Duodenal mucosa (tissue), 2 donors: ENCODE results near the gene SLC2A5.

Source experiments
- H3K27ac ChIP-seq: one replicate; pipeline ENCODE4 v1.7.0; 2013; ENCODE audit warnings: low read depth, low read length
- H3K27me3 ChIP-seq, 2 donors: one replicate each; pipeline ENCODE4 v1.7.0; 2013; ENCODE audit warnings: low read length in 2 of 2, control low read depth in 1 of 2; ENCODE audit not compliant: insufficient read depth in 2 of 2, control insufficient read depth in 1 of 2
- H3K36me3 ChIP-seq, 2 donors: one replicate each; pipeline ENCODE4 v1.7.0; 2013; ENCODE audit warnings: low read length in 2 of 2, control low read depth in 1 of 2; ENCODE audit not compliant: insufficient read depth in 2 of 2, control insufficient read depth in 1 of 2
- H3K4me1 ChIP-seq, 2 donors: one replicate each; pipeline ENCODE4 v1.7.0; 2013; ENCODE audit warnings: low read length in 2 of 2, control low read depth in 1 of 2; ENCODE audit not compliant: insufficient read depth in 2 of 2, control insufficient read depth in 1 of 2
- H3K4me3 ChIP-seq, 2 donors: one replicate each; pipeline ENCODE4 v1.7.0; 2013; ENCODE audit warnings: low read length in 2 of 2, low read depth in 1 of 2
- H3K9ac ChIP-seq, 2 donors: one replicate each; pipeline ENCODE4 v1.7.0; 2013; ENCODE audit warnings: low read length in 2 of 2, low read depth in 1 of 2
- H3K9me3 ChIP-seq, 2 donors: one replicate each; pipeline ENCODE4 v1.7.0; 2013; ENCODE audit warnings: low read length in 2 of 2, control low read depth in 1 of 2; ENCODE audit not compliant: control insufficient read depth in 1 of 2

SLC2A5 gene, protein sequence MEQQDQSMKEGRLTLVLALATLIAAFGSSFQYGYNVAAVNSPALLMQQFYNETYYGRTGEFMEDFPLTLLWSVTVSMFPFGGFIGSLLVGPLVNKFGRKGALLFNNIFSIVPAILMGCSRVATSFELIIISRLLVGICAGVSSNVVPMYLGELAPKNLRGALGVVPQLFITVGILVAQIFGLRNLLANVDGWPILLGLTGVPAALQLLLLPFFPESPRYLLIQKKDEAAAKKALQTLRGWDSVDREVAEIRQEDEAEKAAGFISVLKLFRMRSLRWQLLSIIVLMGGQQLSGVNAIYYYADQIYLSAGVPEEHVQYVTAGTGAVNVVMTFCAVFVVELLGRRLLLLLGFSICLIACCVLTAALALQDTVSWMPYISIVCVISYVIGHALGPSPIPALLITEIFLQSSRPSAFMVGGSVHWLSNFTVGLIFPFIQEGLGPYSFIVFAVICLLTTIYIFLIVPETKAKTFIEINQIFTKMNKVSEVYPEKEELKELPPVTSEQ

DNA sequence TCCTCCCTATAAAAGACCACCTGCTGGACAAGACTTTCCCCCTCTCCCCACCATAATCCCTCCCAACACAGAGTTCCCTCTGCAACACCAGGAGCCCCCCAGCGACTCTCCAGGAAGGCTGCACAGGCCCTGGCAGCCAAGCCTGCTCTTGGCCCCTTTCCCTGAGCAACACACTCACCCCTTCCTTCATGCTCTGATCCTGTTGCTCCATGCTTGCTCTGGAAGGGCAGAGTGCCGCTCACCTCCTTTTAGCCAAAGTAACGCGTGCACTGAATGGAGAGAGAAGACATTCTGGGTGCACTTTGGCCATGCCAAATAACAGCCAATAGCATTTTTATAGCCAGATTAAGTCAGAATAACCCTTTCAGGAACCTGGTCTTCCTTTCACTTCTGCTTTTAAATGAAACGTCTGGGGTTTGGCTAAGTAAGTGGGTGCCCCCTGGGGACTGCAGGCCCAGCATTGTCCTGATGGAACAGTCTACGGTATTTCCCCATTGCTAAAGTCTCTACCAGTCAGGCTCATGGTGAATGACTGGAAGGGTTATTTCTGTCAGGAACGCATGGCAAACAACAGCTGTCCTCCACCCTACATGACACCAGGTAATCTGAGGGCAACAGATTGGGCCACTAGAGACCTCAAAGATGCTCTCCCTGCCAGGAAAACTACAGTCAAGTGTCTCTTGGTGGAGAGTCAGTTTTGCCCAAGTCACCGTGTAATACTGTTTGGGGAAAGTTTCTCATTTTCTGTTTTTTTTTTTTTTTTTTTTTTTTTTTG lies at the start of gene SLC2A5:
Gene SLC2A5 (minus strand): TSS at position 310 of the 775 bp plus-strand sequence. CDS start 99 bp downstream, at position 211.
- Histone ChIP-seq H3K27me3 (no peaks in the 10 kb centered on the region), H3K4me3 (peak within 1 kb of the TSS; percentile 68 to 80), H3K36me3 (no peaks in the 10 kb centered on the region), H3K9me3 (no peaks in the 10 kb centered on the region), H3K4me1 (peaks cover 13 to 33% of the 10 kb centered on the region in 2 donors), H3K9ac (peak within 1 kb of the TSS; percentile 65 to 70), H3K27ac (peak within 1 kb of the TSS; percentile 36)

DNA sequence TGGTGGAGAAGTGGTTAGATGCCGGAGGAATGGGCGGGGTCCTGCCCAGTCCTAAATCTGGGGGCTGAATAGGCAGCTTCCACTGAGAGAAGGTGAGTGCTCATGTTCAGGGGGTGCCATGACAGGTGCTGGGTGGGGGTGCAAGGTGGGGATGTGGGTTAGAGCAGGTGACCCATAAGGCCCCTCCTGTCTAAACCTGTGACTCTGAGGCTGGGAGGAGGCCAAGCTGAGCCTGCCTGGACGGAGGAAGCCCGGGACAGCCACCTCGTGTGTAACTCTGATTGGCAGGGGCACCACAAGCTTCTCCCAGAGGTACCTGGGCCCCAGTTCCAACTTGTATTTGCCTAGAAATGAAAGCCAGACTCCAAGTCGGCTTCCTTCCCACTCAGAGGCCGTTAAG lies 48.8 kb upstream of the SLC2A5 start:
- H3K9ac ChIP-seq, result no peak overlapping the region
- H3K27ac ChIP-seq, result no peak overlapping the region

DNA sequence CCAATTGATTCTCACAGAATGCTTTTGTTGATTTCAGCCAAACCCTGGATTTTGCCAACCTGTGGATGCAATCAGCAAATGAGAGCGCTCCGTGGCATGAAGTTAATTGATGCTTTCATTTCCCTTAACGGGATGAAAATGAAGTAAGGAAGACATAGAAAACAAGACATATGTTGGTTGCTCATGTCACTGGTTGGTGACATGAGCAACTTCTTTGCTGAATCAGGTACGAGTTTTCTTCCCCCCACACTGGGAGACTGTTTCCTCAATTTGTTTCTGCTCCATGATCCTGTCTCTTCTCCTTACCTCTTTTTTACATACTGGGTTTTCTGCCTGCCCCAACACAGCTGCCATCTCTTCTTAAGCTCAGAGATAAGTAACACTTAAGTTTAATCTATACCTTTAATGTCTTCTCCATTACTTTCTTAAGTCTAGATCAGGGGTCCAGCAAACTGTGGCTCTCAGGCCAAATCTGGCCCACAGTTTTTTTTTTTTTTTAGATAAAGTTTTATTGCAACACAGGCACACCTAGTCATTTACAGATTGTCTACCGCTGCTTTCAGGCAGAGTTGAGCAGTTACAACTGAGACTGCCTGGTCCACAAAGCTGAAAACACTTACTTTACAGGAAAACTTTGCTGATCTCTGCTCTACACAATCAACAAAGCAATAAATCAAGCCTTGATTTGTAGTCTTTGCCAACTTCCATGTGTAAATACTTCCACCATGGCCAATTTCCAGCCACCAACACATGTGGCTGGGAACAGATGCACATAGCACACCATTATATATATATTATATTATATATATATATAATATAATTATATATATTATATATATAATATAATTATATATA lies 46.1 kb upstream of the SLC2A5 start:
- peaks cover 0 to 6% of the 10 kb centered on the region in 2 donors for H3K36me3 ChIP-seq
- H3K27me3 ChIP-seq, result no peaks in the 10 kb centered on the region
- H3K27ac ChIP-seq, result no peak overlapping the region
- H3K4me3 ChIP-seq, result no peak overlapping the region
- H3K9me3 ChIP-seq, result no peaks in the 10 kb centered on the region
- peaks cover 12 to 29% of the 10 kb centered on the region in 2 donors for H3K4me1 ChIP-seq
- H3K9ac ChIP-seq, result no peak overlapping the region

More for the DNA sequence above, 48.8 kb upstream of the SLC2A5 start:
- Histone ChIP-seq H3K36me3 (peaks cover 0 to 8% of the 10 kb centered on the region in 2 donors), H3K4me1 (peaks cover 11 to 20% of the 10 kb centered on the region in 2 donors), H3K9me3 (no peaks in the 10 kb centered on the region), H3K27me3 (no peaks in the 10 kb centered on the region), H3K4me3 (no peak overlapping the region)

DNA sequence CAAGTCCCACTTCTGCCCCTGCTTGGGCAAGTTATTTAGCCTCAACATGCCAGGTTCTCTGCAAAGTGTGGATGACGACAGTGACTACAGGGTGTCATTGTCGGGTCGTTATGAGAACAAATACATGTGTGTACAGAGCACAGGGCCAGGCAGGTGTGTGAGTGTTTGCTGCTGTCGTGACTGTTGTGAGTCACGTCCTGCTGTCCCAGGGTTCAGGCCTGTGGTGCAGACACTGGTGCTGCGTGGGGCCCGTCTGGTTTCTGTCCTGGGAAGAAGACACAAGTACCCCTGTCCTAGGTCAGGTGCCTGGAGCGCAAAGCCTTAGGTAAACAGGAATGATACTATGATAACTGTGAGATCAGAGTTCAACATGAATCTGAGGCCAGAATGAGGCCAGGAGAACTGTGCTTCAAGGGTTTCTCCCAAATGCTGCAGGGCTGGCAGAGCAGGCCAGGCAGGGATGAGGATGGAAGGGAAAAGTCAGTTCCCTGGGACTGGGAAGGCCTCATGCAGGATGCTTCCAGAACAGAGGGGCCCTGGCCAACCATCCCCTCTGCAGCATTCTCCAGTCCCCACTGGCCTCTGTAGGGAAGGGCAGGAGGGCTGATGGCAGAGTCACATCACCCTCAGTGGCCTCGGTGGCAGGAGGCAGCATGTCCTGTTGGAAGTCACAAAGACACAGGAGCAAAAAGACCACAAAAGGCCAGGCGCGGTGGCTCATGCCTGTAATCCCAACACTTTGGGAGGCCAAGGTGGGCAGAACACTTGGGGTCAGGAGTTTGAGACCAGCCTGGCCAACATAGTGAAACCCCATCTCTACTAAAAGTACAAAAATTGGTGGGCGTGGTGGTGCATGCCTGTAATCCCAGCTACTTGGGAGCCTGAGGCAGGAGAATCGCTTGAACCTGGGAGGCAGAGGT lies 43.8 kb upstream of the SLC2A5 start:
- no peak overlapping the region for H3K4me3 ChIP-seq
- no peak overlapping the region for H3K27ac ChIP-seq
- H3K36me3 ChIP-seq, result peaks cover 0 to 3% of the 10 kb centered on the region in 2 donors
- H3K9me3 ChIP-seq, result no peaks in the 10 kb centered on the region
- peaks cover 9 to 29% of the 10 kb centered on the region in 2 donors for H3K4me1 ChIP-seq
- no peak overlapping the region for H3K9ac ChIP-seq
- no peaks in the 10 kb centered on the region for H3K27me3 ChIP-seq

DNA sequence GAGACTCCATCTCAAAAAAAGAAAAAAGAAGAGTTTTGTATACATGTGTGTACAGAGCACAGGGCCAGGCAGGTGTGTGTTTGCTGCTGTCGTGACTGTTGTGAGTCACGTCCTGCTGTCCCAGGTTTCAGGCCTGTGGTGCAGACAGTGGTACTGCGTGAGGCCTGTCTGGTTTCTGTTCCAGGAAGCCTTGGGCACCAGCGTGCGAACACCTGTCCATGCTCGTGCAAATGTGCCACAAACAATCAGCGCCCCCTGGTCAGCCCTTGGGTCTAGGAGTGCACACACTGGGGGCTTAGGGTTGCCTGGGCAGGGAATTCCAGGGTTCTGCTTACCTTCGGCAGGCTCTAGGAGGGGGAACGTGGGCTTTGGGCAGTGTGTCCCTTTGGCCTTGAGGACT lies 42.5 kb upstream of the SLC2A5 start:
- no peak overlapping the region for H3K4me3 ChIP-seq
- peaks cover 0 to 6% of the 10 kb centered on the region in 2 donors for H3K36me3 ChIP-seq
- peaks cover 9 to 29% of the 10 kb centered on the region in 2 donors for H3K4me1 ChIP-seq
- no peaks in the 10 kb centered on the region for H3K27me3 ChIP-seq
- H3K9ac ChIP-seq, result no peak overlapping the region
- H3K9me3 ChIP-seq, result no peaks in the 10 kb centered on the region
- no peak overlapping the region for H3K27ac ChIP-seq

DNA sequence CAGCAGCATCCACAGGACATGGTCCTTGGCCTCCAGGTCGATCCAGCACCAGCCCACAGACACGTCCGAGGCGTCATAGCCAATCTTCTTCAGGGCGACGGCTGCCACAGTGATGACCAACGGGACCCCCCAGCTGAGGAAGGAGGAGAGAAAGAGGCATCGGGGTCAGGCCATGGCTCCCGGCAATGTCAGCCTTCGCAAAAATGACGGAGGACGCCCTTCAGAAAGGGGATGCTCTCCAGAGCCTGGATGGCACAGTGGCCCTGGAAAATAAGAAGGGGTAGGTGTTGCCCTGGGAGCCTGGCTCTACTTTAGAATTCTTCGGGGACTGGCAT lies 41.9 kb upstream of the SLC2A5 start:
- Histone ChIP-seq H3K4me3 (no peak overlapping the region), H3K4me1 (peaks cover 9 to 29% of the 10 kb centered on the region in 2 donors), H3K27ac (no peak overlapping the region), H3K27me3 (no peaks in the 10 kb centered on the region), H3K9me3 (no peaks in the 10 kb centered on the region), H3K36me3 (peaks cover 0 to 6% of the 10 kb centered on the region in 2 donors), H3K9ac (no peak overlapping the region)

DNA sequence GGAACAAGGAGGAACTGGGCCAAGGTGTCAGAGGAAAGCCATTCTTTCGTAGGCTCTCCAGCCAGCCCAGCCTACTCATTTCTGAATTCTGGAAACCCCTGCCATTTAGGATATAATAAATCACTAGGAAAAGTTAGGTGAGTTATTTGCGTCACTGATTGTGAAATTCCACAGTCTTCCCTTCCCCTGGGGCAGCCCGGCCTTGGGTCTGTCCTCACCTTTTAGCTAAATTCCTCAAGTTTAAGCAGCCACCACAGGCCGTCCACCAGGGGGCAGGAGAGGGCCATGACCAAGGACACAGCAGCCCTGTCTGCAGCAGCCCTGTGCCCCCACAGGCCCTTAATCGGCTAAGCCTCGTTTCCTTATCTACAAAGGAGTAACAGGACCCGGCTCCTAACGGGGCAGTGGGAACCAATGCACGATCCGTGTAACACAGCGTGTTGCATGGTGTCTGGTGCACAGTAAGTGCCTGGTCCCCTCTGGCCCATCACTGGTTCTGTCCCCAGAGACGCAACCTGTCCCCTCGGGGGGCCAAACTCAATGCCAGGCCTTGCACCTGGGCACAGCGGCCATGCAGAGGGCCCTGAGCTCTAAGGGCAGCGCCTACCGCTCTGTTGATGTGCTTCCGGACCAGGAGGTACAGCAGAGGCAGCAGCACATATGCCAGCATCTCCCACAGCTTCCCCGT lies 41.4 kb upstream of the SLC2A5 start:
- H3K9me3 ChIP-seq, result no peaks in the 10 kb centered on the region
- peaks cover 9 to 29% of the 10 kb centered on the region in 2 donors for H3K4me1 ChIP-seq
- no peaks in the 10 kb centered on the region for H3K27me3 ChIP-seq
- no peak overlapping the region for H3K4me3 ChIP-seq
- no peak overlapping the region for H3K27ac ChIP-seq
- H3K9ac ChIP-seq, result peak overlapping the region in 1 of 2 donors; percentile 10
- peaks cover 0 to 6% of the 10 kb centered on the region in 2 donors for H3K36me3 ChIP-seq

DNA sequence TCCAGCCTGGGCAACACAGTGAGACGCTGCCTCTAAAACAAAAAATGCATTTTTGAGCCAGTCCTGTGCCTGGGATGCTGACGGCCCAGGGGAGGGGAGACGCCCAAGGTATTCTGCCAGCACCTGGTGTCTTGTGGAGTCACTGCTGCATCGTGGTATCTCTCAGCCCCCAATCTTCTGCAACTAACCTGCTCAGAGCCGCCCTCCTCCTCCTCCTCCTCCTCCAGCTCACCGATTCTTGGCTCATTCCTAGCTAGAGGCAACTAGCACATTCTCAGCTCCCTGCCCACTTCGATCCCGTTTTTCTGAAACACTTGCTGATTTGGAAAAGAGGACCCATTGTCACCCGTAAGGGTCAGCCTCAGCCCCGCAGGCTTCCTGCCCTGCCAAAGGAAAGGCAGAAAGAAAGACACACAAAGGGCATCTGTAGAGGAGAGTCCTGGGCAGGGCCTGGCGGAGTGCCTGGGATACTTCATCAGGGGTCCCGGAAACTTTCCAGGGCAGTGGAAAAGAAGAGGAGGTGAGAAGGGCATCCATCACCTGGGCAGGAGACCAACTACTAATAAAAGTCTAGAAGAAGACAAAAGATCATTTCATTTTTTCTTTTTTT lies 38.7 kb upstream of the SLC2A5 start:
- Histone ChIP-seq H3K4me1 (peaks cover under 1 to 9% of the 10 kb centered on the region in 2 donors), H3K9me3 (no peaks in the 10 kb centered on the region), H3K27me3 (no peaks in the 10 kb centered on the region), H3K9ac (no peak overlapping the region), H3K36me3 (peaks cover 0 to 22% of the 10 kb centered on the region in 2 donors), H3K4me3 (no peak overlapping the region), H3K27ac (no peak overlapping the region)
